NCI-H748 (cell line): ENCODE results near the gene BLOC1S1.

Experiments
- DNase-seq: peaks from one replicate; lab custom pipeline; 2025; ENCODE audit not compliant: unreplicated experiment; lab: John Stamatoyannopoulos, UW

Gene BLOC1S1

DNA sequence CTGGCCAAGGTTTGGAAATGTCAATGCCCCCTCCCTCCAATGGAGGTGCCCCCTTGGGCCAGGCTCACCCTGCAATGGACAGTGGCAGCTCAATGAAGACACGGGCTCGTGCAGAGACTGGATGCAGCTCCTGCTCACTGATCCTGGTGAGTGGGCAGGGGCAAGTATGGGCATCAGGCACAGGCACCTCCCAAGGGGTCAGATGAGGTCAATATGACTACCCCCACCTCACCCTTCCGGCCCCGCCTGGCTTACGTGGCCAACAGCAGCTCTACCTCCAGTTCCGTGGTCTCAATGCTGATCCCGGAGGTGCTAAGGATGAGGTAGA, 21.7 kb upstream of the BLOC1S1 start:
- DNase-seq = no peak

DNA sequence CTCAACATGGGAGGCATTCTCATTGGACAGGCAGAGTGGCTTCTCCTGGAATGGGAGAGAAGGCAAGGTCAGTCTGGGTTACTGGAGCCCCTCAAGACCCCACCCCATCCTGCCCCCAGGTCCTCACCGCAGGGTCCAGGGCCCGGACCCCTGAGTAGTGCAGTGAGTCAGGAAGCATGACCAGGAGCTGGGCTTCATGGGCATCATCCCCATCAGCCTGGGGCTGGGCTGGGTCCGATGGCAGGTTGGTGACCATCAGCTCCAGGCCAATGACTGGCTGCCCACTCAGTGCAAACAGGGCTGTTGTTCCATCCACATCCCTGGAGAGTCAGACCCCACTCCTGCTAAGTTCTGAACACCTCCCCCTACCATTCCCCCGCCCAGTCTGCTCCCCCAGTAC, 21.2 kb upstream of the BLOC1S1 start:
- no peak for DNase-seq

DNA sequence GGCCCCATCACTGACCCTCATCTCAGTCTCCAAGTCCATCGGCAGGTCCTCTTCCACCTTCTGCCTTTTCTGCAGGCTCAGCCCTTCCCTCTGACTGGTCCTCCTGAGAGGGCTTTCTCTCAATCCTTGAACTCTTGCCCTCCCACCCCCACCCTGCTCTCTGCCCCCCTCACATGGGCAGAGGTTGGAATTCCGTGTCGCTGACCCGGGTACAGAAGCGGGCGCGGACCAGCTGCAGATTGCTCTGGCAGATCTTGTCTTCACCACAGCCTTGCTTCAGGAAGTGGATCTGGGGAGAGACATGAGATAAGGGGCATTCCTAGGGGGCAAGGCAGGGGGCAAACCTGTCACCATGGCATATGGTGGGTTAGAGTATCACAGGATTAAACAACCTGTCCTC, 20.5 kb upstream of the BLOC1S1 start:
- no peak for DNase-seq

DNA sequence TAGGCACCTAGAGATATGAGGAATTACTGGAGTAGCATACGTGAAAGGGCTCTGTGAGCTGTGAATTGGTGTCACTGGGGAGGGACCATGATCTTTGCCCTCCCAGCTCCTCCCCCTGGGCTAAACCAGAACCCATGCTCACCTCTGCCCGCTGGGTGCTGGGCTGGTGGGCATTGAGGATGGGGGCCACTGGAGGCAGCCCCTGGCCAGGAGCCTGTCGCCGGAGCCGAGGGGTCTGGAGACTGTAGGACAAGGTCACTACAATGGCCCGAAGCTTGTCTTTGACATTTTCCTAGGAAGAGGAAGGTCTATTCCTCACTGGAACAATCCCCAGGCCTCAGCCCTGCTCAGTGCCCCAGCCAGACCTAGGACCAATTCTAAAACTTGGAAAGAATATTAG, 19.7 kb upstream of the BLOC1S1 start:
- DNase-seq = no peak

DNA sequence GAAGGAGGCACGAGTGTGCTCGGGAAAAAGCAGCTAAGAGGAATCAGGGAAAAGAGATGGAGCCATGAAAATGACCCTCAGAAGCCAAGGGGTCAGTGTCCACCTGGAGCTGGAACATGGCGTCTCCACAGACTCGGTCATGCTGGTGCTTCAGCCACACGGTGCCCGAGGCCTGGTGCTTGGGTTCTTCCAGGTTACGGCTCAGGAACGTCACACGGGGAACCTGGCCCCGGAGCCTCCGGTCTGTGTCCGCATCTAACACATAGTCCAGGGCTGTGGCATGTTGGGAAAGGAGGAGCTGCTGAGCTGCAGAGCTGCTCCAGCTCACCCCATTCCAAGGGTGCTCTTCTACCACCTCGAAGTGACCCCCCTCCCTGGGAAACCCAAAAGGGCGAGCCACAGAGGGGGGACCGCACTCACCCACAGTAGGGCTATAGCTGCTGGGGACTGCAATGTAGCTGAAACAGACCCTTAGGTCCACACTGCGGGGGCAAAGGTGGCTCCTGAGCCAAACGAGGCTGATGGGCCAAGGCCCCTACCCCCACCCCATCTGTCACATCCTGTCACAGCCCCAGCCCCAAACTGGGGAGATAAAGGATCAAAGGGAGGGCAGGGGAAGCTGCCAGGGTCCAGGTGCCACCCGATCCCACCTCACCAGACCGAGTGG, 18.9 kb upstream of the BLOC1S1 start:
- no peak for DNase-seq

DNA sequence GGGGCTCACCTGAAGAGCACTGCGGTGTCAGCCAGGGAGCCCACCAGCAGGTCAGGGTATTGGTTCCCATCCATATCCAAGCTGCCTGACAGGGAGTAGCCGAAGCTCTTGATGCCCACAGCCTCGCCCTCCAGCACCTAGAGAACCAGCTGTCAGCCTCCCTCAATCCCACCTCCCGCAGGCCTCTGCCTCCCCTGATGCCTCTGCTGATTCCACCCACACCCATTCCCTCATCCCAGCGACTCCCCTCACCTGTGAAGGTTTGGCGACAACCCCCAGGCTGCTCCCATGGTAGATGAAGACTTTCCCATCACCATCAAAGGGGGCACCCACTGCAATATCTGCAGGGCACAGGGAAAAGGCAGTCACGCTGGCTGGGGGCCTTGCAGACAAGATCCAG, 18.2 kb upstream of the BLOC1S1 start:
- DNase-seq = no peak

DNA sequence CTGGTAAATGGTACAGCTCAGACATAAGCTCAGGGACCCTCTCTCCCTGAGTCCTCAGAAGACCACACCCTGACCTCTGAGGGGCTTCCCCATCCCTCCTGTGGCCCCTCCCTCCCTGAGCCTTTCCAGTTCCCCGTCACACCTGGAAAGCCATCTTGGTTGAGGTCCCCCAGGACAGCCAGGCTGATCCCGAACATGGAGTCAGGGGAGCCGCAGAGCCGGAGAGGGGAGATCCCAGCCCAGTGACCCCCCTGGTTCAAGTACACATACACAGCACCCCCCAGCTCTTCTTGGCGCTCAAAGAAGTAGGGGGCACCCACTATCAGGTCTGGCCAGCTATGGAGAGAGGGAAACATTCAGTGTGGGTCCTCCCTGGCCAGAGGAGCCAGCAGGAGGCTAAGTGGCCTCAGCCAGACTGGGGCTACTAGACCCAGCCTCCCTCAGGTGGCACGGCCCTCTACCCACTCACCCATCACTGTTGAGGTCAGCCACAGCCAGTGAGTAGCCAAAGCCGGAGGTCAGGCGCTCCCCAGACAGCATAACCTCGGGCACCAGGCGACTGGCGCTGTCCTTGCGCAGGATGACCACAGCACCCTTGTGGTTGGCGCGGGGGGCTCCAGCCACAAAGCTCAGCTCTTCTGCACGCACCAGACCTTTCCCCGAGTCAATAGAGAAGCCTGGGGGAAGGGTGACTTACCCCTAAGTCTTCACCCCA, 17.4 kb upstream of the BLOC1S1 start:
- no peak for DNase-seq

DNA sequence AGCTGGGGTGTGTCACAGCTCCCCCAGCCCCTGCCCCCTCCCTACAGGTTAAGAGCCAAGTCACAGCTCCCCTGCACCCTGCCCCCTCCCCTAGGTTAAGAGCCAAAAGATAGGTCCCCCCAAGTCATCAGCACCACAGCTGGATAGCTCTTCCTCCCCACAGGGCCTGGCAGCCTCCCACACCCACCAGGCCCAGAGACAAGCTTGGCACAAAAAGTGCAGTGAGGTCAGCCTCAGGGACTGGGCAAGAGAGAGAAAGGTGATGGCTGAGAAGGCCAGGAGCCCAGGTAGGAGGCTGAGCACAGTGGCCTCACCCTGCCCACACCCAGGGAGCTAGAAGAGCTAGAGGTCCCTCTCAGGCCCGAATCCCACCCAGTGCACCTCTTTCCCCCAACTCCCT, 16.9 kb upstream of the BLOC1S1 start:
- DNase-seq = no peak

DNA sequence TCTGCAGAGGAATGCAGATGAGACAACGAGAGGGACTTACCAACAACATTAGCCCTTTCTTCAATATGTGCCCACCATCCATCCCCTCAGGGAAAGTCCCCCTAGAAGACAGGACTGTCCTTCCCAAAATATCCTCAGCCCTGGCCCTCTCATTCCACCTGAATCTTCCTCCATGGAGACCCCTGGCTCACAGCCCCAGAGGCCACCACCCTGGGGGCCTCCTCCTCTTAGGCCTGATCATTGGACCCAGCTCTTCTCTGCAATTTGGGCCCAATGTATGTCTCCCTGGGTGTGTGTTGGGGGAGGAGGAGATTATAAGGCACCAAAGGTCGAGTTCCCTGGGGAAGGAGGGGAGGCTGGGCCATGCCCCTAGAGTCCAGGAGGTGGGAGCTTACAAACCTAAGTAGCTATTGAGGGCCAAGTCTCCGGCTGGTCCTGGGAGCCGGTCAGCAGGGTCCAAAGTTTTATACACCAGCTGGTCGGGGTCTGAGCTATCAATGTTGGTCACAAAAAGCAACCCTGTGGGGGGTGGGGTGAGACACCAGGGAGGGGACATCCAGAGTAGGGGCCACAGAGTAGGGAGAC, 16.3 kb upstream of the BLOC1S1 start:
- no peak for DNase-seq

DNA sequence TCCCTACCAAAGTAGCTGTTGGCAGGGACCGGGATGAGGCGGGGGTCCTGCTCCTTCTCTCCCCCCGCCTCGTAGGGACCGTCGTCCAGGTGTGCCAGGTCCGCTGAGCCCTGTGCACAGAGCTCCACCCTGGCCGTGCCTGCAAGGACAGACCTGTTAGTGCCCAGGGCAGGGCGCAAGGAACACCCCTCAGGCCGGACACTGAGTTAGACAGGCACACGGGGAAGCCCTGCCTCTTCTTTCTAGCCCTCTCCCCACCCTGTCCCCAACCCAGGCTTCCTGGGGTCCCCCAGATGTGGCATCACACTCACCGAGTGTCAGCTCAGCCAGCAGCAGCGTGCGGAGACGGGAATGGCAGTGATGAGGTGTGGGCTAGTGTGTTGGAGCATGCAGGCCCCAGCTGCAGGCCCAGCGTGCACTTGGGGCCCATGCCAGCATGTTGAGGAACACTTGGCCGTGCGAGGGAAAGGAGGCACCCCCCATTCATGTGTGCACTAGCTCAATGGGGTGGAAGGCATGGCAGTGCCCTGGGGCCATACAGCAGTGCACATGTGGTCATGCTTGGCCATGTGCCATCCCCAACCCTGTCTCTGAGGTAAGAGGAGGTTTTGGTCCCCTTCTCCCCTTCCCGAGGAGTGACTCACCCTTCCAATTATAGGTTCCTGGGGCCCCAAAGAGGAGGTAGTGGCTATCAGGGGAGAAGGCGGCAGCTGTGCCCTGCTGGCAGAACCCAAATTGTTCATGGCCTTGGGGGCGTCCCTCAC, 15.4 kb upstream of the BLOC1S1 start:
- no peak for DNase-seq

DNA sequence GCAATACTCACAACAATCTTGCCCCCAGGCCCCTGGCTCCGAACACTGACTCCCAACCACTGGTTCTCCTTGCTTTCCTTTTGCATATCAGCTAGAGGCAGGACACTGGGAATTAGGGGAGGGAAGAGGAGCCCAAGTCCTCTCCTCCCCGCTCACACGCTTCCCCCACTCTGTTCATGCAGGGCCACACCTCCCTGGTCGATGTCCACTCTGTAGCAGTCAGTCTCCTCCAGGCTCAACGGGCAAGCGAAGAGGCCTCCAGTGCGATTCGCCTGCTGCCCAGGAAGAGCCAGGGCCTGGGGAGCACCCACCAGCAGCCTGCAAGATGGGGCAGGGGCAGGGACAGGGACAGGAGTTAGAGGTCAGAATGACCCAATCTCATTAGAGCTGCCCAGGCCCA, 13.0 kb upstream of the BLOC1S1 start:
- no peak for DNase-seq

DNA sequence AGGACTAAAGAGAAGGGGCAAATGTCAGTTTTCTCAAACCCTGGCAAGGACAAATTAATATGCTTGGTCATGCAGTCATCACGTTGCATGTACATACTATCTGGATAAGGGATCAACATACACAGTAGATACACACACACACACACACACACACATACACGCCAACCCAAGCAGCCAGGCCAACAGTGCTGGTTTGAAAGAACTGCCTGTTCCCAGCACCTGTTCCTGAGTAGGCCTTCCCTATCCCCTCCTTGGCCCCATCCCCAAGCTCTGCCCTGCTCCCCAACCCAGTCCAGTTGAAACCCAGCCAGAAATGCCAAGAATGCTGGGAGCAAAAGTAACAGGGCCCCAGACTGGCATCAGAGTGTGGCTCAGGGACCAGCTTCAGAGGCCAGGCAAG, 12.6 kb upstream of the BLOC1S1 start:
- DNase-seq = no peak

DNA sequence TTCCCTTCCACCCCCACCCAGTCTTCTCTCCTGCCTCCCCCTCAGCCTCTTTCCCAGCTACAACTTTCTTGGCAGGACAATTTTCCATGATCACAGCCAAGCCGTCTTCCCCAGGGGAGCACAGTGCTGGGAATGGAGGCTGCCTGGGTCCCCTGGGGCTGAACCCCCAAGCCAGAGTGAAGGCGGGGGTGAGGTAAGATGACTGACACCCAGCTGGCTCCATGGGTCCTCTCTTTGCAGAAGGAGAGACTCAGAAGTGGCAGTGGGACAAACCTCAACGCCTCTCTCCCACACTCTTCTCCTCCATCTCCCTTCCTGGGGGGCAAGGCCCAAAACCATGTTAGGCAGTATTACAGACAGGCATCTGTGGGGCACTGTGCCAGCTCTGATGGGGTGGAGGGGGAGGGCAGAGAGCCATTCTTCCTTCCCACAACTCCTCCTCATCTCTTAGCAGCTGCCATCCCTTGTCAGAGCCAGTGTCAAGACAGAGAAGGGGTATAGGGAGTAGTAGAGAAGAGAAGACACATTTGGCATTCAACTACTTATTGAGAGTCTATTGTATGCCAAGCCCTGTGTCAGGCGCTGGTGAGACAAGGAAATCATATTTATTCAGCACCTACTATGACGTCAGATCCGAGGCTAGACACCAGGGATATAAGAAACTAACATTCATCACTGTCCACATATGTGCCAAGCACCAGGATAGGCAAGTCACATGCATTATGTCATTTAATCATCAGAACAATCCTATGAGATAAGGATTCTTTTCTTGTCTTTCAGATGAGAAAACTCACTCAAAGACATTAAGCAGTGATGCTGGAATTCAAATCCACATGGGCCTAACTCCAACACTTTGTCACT, 11.7 kb upstream of the BLOC1S1 start:
- no peak for DNase-seq

DNA sequence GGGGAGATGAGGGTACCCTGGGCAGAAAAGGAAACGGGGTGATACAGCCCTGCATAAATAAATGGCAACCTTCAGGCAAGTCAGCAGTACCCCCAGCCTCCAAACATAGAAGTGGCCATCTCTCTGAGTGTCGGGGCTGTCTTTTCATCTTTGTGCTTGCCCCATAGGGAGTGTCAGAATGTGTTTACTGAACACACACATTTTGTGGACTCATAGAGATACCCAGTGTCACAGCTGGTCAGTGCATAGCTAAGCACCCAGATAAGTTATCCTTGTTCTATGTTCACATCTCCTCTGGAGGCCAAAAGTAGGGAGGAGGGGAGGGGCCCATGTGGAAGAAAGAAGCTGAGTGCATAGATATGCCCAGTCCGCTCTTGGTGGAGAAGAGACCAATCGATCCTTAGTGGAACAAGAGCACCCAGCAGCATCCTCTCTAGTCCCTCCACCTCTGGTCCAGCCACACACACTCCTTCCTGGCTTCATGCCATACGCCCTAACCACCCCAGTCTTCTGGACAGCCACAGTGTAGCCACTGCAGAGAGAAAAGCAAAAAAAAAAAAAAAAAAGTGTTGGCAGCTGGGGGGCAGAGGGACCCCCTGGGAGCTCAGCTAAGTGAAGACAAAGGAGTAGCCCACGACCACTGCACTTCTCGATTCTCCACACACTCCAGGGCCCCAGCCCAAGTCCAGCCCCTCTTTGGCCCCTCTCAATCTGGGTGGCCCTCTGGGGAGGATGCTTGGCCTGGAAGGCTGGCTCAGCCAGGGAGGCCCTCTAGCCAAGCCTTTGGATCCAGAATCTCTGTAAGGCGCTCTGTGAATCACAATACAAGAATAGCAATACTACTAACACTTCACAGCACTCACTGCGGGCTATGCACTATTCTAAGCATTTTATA, 10.8 kb upstream of the BLOC1S1 start:
- DNase-seq = no peak

DNA sequence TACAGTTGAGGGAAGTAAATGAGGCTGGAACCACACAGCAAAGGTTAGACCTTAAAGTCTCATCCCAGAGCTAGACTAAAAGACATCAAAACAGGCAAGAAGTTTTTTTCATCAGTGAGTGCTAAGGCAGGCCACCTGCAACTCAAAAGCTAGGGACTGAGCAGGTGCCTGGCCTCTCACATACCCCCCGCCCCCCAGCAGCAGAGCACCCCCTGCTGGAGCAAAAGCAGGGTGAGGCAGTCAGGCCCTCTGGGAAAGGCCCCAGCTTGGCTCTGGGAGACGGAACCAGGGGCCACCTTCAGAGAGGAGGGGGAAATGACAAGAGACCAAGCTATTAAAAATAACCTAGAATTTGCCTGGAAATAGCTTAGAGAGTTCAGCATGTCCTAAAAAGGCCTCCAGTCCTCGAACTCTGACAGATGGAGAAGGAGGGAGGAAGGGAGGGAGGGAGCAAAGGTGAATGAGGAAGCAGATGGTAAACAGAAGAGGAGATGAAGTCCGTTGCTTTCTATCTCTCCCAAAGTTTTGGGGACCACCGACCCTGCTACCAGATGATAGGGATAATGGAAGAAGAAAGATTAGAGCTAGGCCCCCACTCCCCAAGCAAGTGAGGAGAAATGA, 10.0 kb upstream of the BLOC1S1 start:
- DNase-seq = peak; percentile 37

DNA sequence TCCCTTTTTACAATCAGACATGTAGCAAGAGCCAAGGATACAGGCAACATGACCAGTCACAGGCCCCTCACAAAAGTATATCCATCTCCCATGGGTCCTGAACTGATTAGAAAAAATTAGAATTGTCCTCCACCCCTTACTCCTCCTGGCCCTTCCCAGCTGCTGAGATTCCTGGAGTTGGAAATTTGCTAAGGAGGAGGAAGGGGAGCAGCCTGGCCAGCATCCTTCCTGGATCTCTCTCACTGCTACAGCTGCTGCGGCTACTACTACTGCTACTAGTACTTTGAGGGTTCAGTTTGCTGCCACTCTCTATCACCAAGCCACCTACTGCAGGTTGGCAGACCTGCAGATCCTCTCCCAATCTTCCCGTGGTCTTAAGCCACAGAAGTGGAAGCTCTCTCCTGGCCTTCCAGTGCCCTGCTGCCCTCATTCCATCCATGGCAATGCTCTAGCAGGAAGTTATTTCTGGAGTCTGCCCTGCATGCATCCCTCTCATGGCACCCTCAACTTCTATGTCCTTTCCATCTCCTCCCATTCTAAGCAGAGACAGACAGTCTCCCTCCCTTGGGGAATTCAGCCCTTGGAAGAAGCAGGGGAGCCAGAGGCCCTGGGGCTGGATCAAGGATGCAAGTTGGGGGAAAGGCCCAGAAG, 9.2 kb upstream of the BLOC1S1 start:
- DNase-seq = no peak

DNA sequence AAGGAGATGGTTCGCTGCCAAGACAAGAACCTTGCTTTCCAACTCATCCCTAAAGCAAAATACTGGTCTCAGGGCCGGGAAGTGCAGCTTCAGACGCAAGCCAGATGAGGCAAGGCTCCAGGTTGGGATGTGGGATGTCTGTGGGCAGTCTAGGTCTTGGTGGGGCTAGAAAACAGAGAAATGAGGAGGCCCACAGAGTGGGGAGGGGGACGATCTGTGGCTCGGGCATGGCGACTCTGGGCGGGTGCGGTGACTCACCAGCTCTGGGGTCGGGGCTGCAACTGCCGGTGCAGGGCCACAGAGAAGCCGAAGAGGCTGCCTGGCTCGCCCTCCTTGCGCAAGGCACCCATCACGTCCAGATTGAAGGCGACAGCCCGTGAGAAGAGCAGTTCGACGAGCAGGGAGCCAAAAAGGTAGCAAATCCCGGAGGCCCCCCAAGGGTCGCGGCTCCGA, 8.6 kb upstream of the BLOC1S1 start:
- DNase-seq = peak; percentile 59

DNA sequence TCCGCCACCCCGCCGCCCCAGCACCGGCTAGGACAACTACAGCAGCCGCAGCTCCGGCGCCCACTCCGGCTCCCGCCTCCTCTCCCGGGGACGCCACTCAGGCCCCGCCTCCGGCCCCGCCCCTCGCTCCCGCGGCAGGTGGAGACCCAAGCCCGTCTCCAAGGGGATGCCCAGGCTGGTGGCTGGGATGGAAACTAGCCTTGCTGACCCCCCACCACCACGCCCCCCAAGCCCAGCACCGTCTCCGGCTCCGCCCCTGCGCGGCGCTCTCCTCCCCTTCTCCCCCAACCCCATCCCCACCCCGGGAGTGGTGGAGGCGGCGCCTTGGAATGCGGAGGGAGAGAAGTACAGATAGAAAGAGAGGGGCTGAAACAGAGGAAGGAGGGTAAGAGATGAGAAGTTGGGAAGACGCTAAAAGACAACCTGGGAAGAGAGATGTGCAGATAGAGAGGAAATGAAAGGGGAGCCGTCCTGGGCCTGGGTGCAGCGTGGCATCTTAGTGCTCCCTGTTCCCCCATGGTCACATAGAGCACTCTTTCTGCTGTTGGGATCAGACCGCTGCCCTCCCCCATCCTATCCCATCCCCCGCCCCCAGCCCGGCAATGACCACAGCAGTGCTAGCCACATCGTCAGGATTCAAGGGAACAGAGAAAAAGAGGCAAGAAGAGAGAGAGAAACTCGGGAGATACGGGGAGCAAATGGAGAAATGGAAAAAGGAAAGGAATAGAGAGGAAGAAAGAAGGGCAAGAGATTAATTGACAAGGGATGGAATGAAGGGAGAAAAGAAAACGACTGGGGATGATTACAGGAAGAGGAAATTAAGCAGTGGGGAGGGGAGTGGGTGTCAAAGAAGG, 7.8 kb upstream of the BLOC1S1 start, which contains the start of gene ITGA7:
TSS of gene ITGA7 (minus strand) at position 64 of the 854 bp plus-strand sequence. CDS start 222 bp downstream, outside the sequence.
- DNase-seq = peak; percentile 95
